MM.1S (cell line): Measurements from ENCODE around the gene PARP12.

Experiments
- CTCF ChIP-seq: fragments of 300-600 bp; sonication (generic); IDR thresholded peaks from 2 replicates; pipeline ENCODE4 v1.5.1; 2016; ENCODE audit warnings: antibody characterized with exemption, low read length, mixed read lengths
- EZH2 ChIP-seq: fragments of 300-600 bp; sonication (generic); optimal IDR thresholded peaks from 2 replicates; pipeline ENCODE3; 2017; ENCODE audit warnings: low read depth, mild to moderate bottlenecking, antibody characterized with exemption, low read length, mixed read lengths

- TF ChIP-seq CTCF (no peak), EZH2 (no peak)
These were observed 21.4 kb upstream of the PARP12 start for GRCh38 chr7:140084142-140084655.
